ENCODE results near the gene EGLN2. TPM values are rescaled to one million over a fixed set of nuclear protein-coding genes. Genes with fewer than 3 reads are reported as not detected.

EGLN2 gene
- total RNA-seq: 37.1 TPM

DNA sequence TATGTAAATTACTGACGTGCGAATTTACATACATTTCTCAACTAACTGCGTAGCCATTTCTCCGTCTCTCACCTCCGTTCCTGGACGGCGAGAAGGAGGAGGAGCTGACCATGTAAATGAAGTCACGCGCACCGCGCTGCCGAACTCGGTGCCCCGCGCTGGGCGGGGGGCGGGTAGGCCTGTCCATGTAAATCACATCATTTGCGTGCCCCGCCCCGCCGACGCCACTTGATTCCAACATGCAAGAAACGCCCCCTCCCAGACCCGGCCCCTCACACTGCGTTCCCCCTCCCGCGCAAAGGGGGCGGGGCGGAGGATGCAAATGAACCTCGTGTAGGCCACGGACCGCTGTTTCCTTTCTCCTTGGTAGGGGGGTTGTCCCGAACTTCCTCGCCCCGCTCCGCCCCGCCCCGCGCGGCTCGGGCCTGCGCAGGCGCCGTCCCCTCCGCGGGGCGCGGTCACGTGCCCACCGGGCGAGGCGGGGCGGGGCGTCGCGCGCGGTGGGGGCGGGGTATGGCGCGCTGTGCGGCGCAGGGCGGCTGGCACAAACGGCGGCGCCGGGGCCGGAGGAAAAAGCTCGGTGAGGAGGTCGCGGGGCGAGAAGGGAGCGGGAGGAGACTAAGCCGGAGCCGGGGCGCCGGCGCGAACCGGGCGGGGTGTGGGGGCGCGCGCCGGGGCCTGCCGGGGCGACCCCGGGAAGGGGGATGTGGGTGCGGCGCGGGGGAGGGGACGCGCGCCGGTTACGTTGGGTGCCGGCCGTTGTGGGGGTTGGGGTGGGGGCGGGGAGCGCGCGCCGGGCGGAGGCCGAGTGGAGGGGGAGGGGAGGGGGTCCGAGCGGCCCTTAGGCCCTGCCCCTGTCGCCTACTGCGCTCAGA is at the start of gene EGLN2:
TSS of gene EGLN2 (plus strand) at position 509 of the 875 bp plus-strand sequence. CDS start 1,382 bp downstream, outside the sequence.
- Histone ChIP-seq H3K36me3 (ENCODE audit: control insufficient read depth in 3 of 3, insufficient read depth in 3 of 3, low read length in 3 of 3) (peaks cover 12 to 21% (median 16%) of the 10 kb centered on the region in 3 donors), H3K27ac (ENCODE audit: low read depth, low read length) (peak within 1 kb of the TSS; percentile 93), H3K4me3 (ENCODE audit: low read length in 3 of 3) (peak within 1 kb of the TSS; percentile 80 to 92 (median 83)), H3K4me1 (ENCODE audit: control insufficient read depth in 3 of 3, insufficient read depth in 3 of 3, low read length in 3 of 3) (peaks cover 45 to 49% (median 46%) of the 10 kb centered on the region in 3 donors), H3K27me3 (ENCODE audit: control insufficient read depth in 3 of 3, insufficient read depth in 3 of 3, low read length in 3 of 3) (no peaks in the 10 kb centered on the region), H3K9me3 (ENCODE audit: control insufficient read depth in 3 of 3, low read length in 3 of 3) (no peaks in the 10 kb centered on the region), H3K9ac (ENCODE audit: low read depth in 1 of 3, low read length in 3 of 3) (peak within 1 kb of the TSS; percentile 75 to 87 (median 86))

DNA sequence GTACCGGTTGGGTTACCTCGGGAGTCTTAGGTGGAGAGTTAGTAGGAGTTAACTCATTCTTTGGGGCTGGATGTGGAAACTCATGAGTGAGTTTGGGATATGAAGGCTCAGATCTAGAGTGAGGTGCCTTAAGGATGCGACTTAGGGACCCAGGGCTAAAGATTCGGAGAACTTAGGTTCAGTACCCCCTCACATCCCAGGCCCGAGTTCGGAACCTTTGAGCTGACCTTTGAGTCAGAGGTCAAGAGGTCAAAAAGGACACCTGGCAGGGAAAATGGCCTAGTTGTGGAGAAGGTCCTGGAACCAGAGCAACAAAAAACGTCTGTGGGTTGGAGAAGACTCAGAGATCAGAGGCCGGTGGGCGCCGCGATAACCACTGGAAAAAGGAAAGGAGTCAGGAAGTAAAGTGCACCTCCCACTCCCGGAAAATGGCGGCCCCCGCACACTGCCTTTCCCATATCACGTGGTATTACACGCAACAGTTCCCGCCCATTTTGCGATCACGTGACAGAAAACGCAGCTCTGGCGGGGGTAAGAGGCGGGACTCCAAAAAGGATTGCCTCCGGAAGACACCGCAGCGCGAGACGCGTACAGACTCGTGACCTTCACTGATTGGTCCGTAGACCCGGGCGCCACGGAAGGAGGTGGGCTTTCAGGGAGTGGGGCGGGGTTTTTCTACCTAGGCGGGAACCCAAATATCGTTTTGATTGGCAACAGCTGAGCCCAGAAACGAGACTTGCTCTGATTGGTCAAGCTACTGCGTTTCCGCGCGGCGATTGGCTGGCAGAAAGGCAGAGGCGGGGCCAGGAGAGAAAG is 48.7 kb upstream of the EGLN2 start, which contains the start of gene ACTMAP:
TSS of gene ACTMAP (minus strand) at position 420 of the 816 bp plus-strand sequence. CDS start 674 bp downstream, outside the sequence.
- H3K4me3 ChIP-seq (ENCODE audit: low read length in 3 of 3): peak within 1 kb of the TSS; percentile 93 to 97 (median 94)
- H3K4me1 ChIP-seq (ENCODE audit: control insufficient read depth in 3 of 3, insufficient read depth in 3 of 3, low read length in 3 of 3): peaks cover 22 to 42% (median 40%) of the 10 kb centered on the region in 3 donors

DNA sequence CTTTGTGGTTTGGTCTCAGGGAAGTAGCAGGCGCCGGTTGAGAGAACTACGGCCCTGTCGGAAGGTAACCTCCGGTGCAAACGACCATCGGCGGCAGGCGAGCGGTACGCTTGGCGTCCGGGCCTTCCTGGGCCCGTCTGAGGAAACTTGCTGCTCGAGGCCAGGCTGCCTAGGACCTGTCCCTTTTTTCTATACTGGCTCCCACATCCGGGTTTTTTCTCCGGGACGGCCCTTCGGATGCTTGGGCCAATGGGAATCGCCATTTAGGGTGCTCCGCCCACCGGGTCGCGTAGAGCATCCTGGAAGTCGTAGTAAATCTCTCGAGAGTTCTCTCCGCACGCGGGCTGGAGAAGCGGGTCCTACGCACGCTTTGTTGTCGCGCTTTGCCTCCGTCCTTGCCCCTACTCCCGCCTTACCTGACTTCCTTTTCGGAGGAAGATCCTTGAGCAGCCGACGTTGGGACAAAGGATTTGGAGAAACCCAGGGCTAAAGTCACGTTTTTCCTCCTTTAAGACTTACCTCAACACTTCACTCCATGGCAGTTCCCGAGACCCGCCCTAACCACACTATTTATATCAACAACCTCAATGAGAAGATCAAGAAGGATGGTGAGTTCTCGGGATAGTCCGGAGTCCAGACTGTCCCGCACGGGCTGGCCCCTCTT is 48.0 kb upstream of the EGLN2 start, which contains the start of gene SNRPA:
TSS of gene SNRPA (plus strand) at position 330 of the 664 bp plus-strand sequence. CDS start at position 536, 206 bp downstream.
- Histone ChIP-seq H3K36me3 (ENCODE audit: control insufficient read depth in 3 of 3, insufficient read depth in 3 of 3, low read length in 3 of 3) (peaks cover 0 to 11% (median 3%) of the 10 kb centered on the region in 3 donors), H3K4me3 (ENCODE audit: low read length in 3 of 3) (peak within 1 kb of the TSS; percentile 93 to 97 (median 94)), H3K9ac (ENCODE audit: low read depth in 1 of 3, low read length in 3 of 3) (peak within 1 kb of the TSS; percentile 87 to 92 (median 91)), H3K27me3 (ENCODE audit: control insufficient read depth in 3 of 3, insufficient read depth in 3 of 3, low read length in 3 of 3) (no peaks in the 10 kb centered on the region), H3K27ac (ENCODE audit: low read depth, low read length) (peak within 1 kb of the TSS; percentile 99), H3K4me1 (ENCODE audit: control insufficient read depth in 3 of 3, insufficient read depth in 3 of 3, low read length in 3 of 3) (peaks cover 22 to 42% (median 37%) of the 10 kb centered on the region in 3 donors), H3K9me3 (ENCODE audit: control insufficient read depth in 3 of 3, low read length in 3 of 3) (no peaks in the 10 kb centered on the region)

More for the DNA sequence above, 48.7 kb upstream of the EGLN2 start, which contains the start of gene ACTMAP:
- Histone ChIP-seq H3K36me3 (ENCODE audit: control insufficient read depth in 3 of 3, insufficient read depth in 3 of 3, low read length in 3 of 3) (peaks cover 0 to 7% (median 0%) of the 10 kb centered on the region in 3 donors), H3K9ac (ENCODE audit: low read depth in 1 of 3, low read length in 3 of 3) (peak within 1 kb of the TSS; percentile 87 to 92 (median 91)), H3K27me3 (ENCODE audit: control insufficient read depth in 3 of 3, insufficient read depth in 3 of 3, low read length in 3 of 3) (no peaks in the 10 kb centered on the region), H3K9me3 (ENCODE audit: control insufficient read depth in 3 of 3, low read length in 3 of 3) (no peaks in the 10 kb centered on the region), H3K27ac (ENCODE audit: low read depth, low read length) (peak within 1 kb of the TSS; percentile 99)

DNA sequence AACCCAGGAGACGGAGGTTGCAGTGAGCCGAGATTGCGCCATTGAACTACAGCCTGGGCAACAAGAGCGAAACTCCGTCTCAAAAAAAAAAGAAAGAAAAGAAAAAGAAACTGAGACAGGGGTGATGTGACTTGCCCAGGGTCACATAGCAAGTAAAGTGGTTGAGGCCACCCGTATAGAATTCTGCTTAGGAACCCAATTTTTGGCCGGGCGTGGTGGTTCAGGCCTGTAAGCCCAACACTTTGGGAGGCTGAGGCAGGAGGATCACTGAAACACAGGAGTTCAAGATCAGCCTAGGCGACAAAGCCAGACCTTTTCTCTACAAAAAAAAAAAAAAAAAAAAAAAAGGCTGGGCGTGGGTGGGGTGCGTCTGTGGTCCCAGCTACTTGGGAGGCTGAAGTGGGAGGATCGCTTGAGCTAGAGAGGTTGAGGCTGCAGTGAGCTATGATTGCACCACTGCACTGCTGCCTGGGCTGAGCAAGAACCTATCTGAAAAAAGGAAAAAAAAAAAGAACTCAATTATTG is 46.7 kb upstream of the EGLN2 start:
- peak overlapping the region in 1 of 3 donors; percentile 86 for H3K9ac ChIP-seq (ENCODE audit: low read depth in 1 of 3, low read length in 3 of 3)
- H3K27ac ChIP-seq (ENCODE audit: low read depth, low read length): peak overlapping the region; percentile 93

DNA sequence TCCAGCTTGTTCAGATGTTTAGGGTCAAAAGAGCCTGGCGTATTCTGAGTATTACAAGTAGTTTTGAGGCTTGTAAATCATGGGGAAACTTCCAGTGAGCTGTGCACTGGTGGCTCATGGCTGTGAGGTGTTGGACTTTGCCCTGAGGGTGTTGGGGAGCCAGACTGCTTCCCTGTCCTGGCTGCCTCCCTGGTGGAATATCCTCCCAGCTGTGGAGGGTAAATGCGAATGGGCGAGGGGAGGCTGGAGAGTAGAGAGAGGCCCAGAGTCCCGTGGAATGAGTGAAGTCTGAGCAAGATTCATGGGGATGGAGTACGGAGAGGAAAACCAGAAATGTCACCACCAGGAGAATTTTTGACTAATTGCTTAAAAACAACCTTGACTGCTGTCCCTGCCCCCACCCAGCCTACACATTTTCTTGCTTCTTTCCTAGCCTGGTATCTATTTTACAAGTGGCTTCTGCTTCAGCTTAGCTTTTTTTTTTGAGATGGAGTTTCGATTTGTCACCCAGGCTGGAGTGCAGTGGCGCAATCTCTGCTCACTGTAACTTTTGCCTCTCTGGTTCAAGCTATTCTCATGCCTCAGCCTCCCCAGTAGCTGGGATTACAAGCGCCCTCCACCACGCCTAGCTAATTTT is 44.3 kb upstream of the EGLN2 start:
- Histone ChIP-seq H3K9ac (ENCODE audit: low read depth in 1 of 3, low read length in 3 of 3) (peak overlapping the region in 1 of 3 donors; percentile 40), H3K36me3 (ENCODE audit: control insufficient read depth in 3 of 3, insufficient read depth in 3 of 3, low read length in 3 of 3) (peaks cover 17 to 37% (median 26%) of the 10 kb centered on the region in 3 donors), H3K27ac (ENCODE audit: low read depth, low read length) (no peak overlapping the region), H3K9me3 (ENCODE audit: control insufficient read depth in 3 of 3, low read length in 3 of 3) (no peaks in the 10 kb centered on the region), H3K4me3 (ENCODE audit: low read length in 3 of 3) (no peak overlapping the region), H3K4me1 (ENCODE audit: control insufficient read depth in 3 of 3, insufficient read depth in 3 of 3, low read length in 3 of 3) (peaks cover 10 to 27% (median 22%) of the 10 kb centered on the region in 3 donors), H3K27me3 (ENCODE audit: control insufficient read depth in 3 of 3, insufficient read depth in 3 of 3, low read length in 3 of 3) (no peaks in the 10 kb centered on the region)

More for the DNA sequence above, 46.7 kb upstream of the EGLN2 start:
- Histone ChIP-seq H3K27me3 (ENCODE audit: control insufficient read depth in 3 of 3, insufficient read depth in 3 of 3, low read length in 3 of 3) (no peaks in the 10 kb centered on the region), H3K36me3 (ENCODE audit: control insufficient read depth in 3 of 3, insufficient read depth in 3 of 3, low read length in 3 of 3) (peaks cover 2 to 19% (median 12%) of the 10 kb centered on the region in 3 donors), H3K4me1 (ENCODE audit: control insufficient read depth in 3 of 3, insufficient read depth in 3 of 3, low read length in 3 of 3) (peaks cover 22 to 42% (median 36%) of the 10 kb centered on the region in 3 donors), H3K4me3 (ENCODE audit: low read length in 3 of 3) (peak overlapping the region in 2 of 3 donors; percentile 91 to 97), H3K9me3 (ENCODE audit: control insufficient read depth in 3 of 3, low read length in 3 of 3) (no peaks in the 10 kb centered on the region)

DNA sequence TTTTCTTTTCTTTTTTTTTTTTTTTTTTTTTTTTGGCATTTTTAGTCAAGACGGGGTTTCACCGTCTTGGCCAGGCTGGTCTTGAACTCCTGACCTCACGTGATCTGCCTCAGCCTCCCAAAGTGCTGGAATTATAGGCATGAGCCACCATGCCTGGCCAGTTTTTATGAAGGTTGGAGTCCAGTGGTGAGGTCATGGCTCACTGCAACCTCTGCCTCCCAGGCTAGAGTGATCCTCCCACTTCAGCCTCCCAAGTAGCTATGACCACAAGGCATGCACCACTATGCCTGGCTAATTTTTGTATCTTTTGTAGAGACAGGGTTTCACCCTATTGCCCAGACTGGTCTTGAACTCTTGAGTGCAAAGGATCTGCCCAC is 43.8 kb upstream of the EGLN2 start:
- Histone ChIP-seq H3K4me3 (ENCODE audit: low read length in 3 of 3) (no peak overlapping the region), H3K36me3 (ENCODE audit: control insufficient read depth in 3 of 3, insufficient read depth in 3 of 3, low read length in 3 of 3) (peaks cover 22 to 41% (median 29%) of the 10 kb centered on the region in 3 donors), H3K27me3 (ENCODE audit: control insufficient read depth in 3 of 3, insufficient read depth in 3 of 3, low read length in 3 of 3) (no peaks in the 10 kb centered on the region), H3K4me1 (ENCODE audit: control insufficient read depth in 3 of 3, insufficient read depth in 3 of 3, low read length in 3 of 3) (peaks cover 8 to 22% (median 19%) of the 10 kb centered on the region in 3 donors), H3K9me3 (ENCODE audit: control insufficient read depth in 3 of 3, low read length in 3 of 3) (no peaks in the 10 kb centered on the region), H3K9ac (ENCODE audit: low read depth in 1 of 3, low read length in 3 of 3) (no peak overlapping the region), H3K27ac (ENCODE audit: low read depth, low read length) (no peak overlapping the region)

DNA sequence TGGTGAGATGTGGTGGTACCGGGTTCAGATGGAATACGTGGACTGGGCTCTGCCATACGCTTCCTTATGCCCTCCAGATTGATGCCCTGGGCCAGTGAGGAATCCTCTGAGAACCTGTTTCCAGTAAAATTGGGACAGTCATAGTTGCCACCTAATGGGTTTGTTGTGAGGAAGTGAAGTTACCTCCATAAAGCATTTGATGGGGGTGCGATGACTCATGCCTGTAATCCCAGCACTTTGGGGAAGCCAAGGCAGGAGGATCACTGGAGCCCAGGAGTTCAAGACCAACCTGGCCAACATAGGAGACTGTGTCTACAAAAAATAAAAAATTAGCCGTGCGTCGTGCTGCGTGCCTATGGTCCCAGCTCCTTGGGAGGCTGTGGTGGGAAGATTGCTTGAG is 43.2 kb upstream of the EGLN2 start:
- no peak overlapping the region for H3K9ac ChIP-seq (ENCODE audit: low read depth in 1 of 3, low read length in 3 of 3)
- no peak overlapping the region for H3K27ac ChIP-seq (ENCODE audit: low read depth, low read length)
- peaks cover 8 to 22% (median 19%) of the 10 kb centered on the region in 3 donors for H3K4me1 ChIP-seq (ENCODE audit: control insufficient read depth in 3 of 3, insufficient read depth in 3 of 3, low read length in 3 of 3)
- H3K4me3 ChIP-seq (ENCODE audit: low read length in 3 of 3): no peak overlapping the region
- no peaks in the 10 kb centered on the region for H3K27me3 ChIP-seq (ENCODE audit: control insufficient read depth in 3 of 3, insufficient read depth in 3 of 3, low read length in 3 of 3)
- peaks cover 27 to 46% (median 33%) of the 10 kb centered on the region in 3 donors for H3K36me3 ChIP-seq (ENCODE audit: control insufficient read depth in 3 of 3, insufficient read depth in 3 of 3, low read length in 3 of 3)
- H3K9me3 ChIP-seq (ENCODE audit: control insufficient read depth in 3 of 3, low read length in 3 of 3): no peaks in the 10 kb centered on the region

DNA sequence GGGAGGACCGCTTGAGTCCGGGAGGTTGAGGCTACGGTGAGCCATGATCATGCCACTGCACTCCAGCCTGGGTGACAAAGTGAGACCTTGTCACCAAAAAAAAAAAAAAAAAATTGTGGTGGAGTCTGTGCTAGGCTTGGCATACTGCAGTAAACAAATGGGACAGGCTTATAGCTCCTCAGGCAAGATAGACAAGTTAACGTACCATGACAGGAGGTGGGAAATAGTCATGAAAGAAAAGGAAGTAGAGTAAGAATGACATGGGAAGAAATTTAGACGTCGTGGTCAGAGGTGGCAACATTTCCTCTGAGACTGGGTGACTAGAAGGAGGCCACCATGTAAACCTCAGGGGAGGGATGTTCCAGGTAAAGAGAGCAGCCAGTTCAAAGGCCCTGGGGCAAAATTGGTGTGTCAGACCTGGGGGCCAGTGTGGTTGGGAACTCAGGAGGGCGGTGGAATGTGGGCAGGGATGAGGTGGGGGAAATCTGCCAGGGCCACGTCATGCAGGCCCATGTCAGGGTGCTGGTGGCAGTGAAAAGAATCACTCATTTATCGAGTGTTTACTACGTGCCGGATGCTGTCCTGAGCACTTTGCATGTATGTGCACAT is 42.4 kb upstream of the EGLN2 start:
- Histone ChIP-seq H3K9ac (ENCODE audit: low read depth in 1 of 3, low read length in 3 of 3) (peak overlapping the region in 1 of 3 donors; percentile 1), H3K4me1 (ENCODE audit: control insufficient read depth in 3 of 3, insufficient read depth in 3 of 3, low read length in 3 of 3) (peaks cover 8 to 20% (median 16%) of the 10 kb centered on the region in 3 donors), H3K4me3 (ENCODE audit: low read length in 3 of 3) (no peak overlapping the region), H3K27ac (ENCODE audit: low read depth, low read length) (no peak overlapping the region), H3K9me3 (ENCODE audit: control insufficient read depth in 3 of 3, low read length in 3 of 3) (no peaks in the 10 kb centered on the region), H3K27me3 (ENCODE audit: control insufficient read depth in 3 of 3, insufficient read depth in 3 of 3, low read length in 3 of 3) (no peaks in the 10 kb centered on the region), H3K36me3 (ENCODE audit: control insufficient read depth in 3 of 3, insufficient read depth in 3 of 3, low read length in 3 of 3) (peaks cover 32 to 52% (median 37%) of the 10 kb centered on the region in 3 donors)

Measured in skeletal muscle tissue (tissue), 4 donors.